Tibial nerve (tissue), 4 donors: ENCODE results near the gene CWC22. TPM values are rescaled to one million over a fixed set of nuclear protein-coding genes. Genes with fewer than 3 reads are reported as not detected.

Experiments
- DNase-seq, 2 donors: peaks; one replicate each; pipeline ENCODE4 v3.0.0-alpha.2; 2019; ENCODE audit warnings: low spot score in 2 of 2
- H3K27ac ChIP-seq, 4 donors: fragments of 200-600 bp; sonication (generic) in 3 of 4; one replicate each; pipeline ENCODE4 v1.5.1; 2017 to 2019; ENCODE audit warnings: mild to moderate bottlenecking in 1 of 4
- H3K27me3 ChIP-seq, 2 donors: fragments of 200-600 bp; sonication (generic) in 1 of 2; one replicate each; pipeline versions ENCODE4 v1.5.1 to v1.6.0; 2017 to 2019
- H3K36me3 ChIP-seq, 3 donors: fragments of 200-600 bp; sonication (generic); one replicate each; pipeline ENCODE4 v1.5.1; 2018 to 2019
- H3K4me1 ChIP-seq, 4 donors: fragments of 200-600 bp; sonication (generic) in 3 of 4; one replicate each; pipeline ENCODE4 v1.5.1; 2017 to 2019
- H3K4me3 ChIP-seq, 4 donors: fragments of 200-600 bp; sonication (generic) in 3 of 4; one replicate each; pipeline ENCODE4 v1.5.1; 2017 to 2019; ENCODE audit warnings: mild to moderate bottlenecking in 1 of 4, moderate library complexity in 1 of 4
- H3K9me3 ChIP-seq, 4 donors: fragments of 200-600 bp; sonication (generic) in 3 of 4; one replicate each; pipeline ENCODE4 v1.5.1; 2017 to 2019
- EP300 ChIP-seq, 2 donors: sonication (generic); formaldehyde crosslinking; IDR thresholded peaks; one replicate each; pipeline ENCODE4 v1.6.1; 2017; ENCODE audit warnings: antibody characterized with exemption in 2 of 2, mild to moderate bottlenecking in 1 of 2
- POLR2A ChIP-seq, 2 donors: fragments of 450-650 bp; IDR thresholded peaks; one replicate each; pipeline ENCODE4 v1.6.1; 2017; ENCODE audit warnings: antibody characterized with exemption in 2 of 2, mild to moderate bottlenecking in 2 of 2, moderate library complexity in 2 of 2
- WGBS, 2 donors: methylation state at CpG; one replicate each; pipeline ENCODE4 v1.1.5; 2018; 5-methylcytosine and 5-hydroxymethylcytosine counted together
- total RNA-seq, 4 donors: library from RNA; depleted of rRNA; stranded (reverse); fragments of >200 nt; gene quantifications; one replicate each; pipeline ENCODE4 v1.1.0, GENCODE V29; 2016
- TF ChIP-seq, protein P1 (sequence below), 5 experiments: fragments of 200-600 bp in 3 of 5; fragments of 450-650 bp in 2 of 5; sonication (generic) in 3 of 5; IDR thresholded peaks; one replicate each; pipeline ENCODE4 v1.5.1; 2016 to 2019; ENCODE audit warnings: antibody characterized with exemption in 5 of 5, mild to moderate bottlenecking in 3 of 5, moderate library complexity in 2 of 5

Gene CWC22
- total RNA-seq, 4 donors from 2014 or later = 20.6 to 26.0 (median 22.9) TPM

- Histone ChIP-seq H3K36me3 (peaks cover 0 to 95% (median 22%) of the 10 kb centered on the region in 3 donors), H3K4me1 (no peaks in the 10 kb centered on the region), H3K9me3 (no peaks in the 10 kb centered on the region), H3K4me3 (no peak overlapping the region), H3K27me3 (no peaks in the 10 kb centered on the region), H3K27ac (no peak overlapping the region)
- no peak for DNase-seq
- 4 to 100% methylated on average over 1 of the region's 1 CpG for WGBS, 2 donors
- TF ChIP-seq EP300 (IDR thresholded peaks at IDR 0.05) (no peak), POLR2A (IDR thresholded peaks at IDR 0.05) (no peak)
- TF ChIP-seq, protein P1, sequence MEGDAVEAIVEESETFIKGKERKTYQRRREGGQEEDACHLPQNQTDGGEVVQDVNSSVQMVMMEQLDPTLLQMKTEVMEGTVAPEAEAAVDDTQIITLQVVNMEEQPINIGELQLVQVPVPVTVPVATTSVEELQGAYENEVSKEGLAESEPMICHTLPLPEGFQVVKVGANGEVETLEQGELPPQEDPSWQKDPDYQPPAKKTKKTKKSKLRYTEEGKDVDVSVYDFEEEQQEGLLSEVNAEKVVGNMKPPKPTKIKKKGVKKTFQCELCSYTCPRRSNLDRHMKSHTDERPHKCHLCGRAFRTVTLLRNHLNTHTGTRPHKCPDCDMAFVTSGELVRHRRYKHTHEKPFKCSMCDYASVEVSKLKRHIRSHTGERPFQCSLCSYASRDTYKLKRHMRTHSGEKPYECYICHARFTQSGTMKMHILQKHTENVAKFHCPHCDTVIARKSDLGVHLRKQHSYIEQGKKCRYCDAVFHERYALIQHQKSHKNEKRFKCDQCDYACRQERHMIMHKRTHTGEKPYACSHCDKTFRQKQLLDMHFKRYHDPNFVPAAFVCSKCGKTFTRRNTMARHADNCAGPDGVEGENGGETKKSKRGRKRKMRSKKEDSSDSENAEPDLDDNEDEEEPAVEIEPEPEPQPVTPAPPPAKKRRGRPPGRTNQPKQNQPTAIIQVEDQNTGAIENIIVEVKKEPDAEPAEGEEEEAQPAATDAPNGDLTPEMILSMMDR (IDR thresholded peaks at IDR 0.05) = no peak
Observed at GRCh38 chr2:179983250-179983932, 23.7 kb downstream of the CWC22 start.

- no peak for TF ChIP-seq POLR2A (IDR thresholded peaks at IDR 0.05)
- TF ChIP-seq, protein P1 (IDR thresholded peaks at IDR 0.05) = no peak
- TF ChIP-seq EP300 (IDR thresholded peaks at IDR 0.05) = no peak
- no peak overlapping the region for H3K4me3 ChIP-seq
- no peaks in the 10 kb centered on the region for H3K9me3 ChIP-seq
- DNase-seq = no peak
- no peak overlapping the region for H3K27ac ChIP-seq
- H3K27me3 ChIP-seq = no peaks in the 10 kb centered on the region
- peaks cover 0 to 98% (median 17%) of the 10 kb centered on the region in 3 donors for H3K36me3 ChIP-seq
- 62 to 73% methylated on average over 1 of the region's 1 CpG for WGBS, 2 donors
- no peaks in the 10 kb centered on the region for H3K4me1 ChIP-seq
Observed at GRCh38 chr2:179981085-179981484, 26.0 kb downstream of the CWC22 start.

DNA sequence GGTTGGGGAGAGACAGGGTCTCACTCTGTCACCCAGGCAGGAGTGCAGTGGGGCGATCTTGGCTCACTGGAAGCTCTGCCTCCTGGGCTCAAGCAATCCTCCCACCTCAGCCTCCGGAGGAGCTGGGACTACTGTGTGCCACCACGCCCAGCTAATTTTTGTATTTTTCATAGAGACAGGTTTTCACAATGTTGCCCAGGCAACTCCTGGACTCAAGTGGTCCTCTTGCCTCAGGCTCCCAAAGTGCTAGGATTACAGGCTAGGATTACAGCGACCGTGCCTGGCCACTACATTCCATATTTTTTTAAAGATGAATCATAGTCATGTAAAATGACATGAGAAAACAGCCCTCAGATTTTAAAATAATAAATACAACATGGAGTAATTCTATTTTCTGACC is 32.3 kb downstream of the CWC22 start:
- WGBS, 2 donors = 93 to 100% methylated on average over 5 of the region's 5 CpGs
- H3K27ac ChIP-seq = no peak overlapping the region
- H3K4me1 ChIP-seq = no peaks in the 10 kb centered on the region
- no peak overlapping the region for H3K4me3 ChIP-seq
- peaks cover 0 to 91% (median 0%) of the 10 kb centered on the region in 3 donors for H3K36me3 ChIP-seq
- H3K9me3 ChIP-seq = no peaks in the 10 kb centered on the region
- H3K27me3 ChIP-seq = no peaks in the 10 kb centered on the region
- no peak for DNase-seq
- TF ChIP-seq, protein P1 (IDR thresholded peaks at IDR 0.05) = no peak
- TF ChIP-seq EP300 (IDR thresholded peaks at IDR 0.05) = no peak
- TF ChIP-seq POLR2A (IDR thresholded peaks at IDR 0.05) = no peak

GRCh38 chr2:179966778-179967394 is 40.2 kb downstream of the CWC22 start:
- TF ChIP-seq, protein P1 (IDR thresholded peaks at IDR 0.05) = no peak
- TF ChIP-seq POLR2A (IDR thresholded peaks at IDR 0.05) = no peak
- no peak for TF ChIP-seq EP300 (IDR thresholded peaks at IDR 0.05)
- H3K36me3 ChIP-seq = peaks cover 0 to 77% (median 0%) of the 10 kb centered on the region in 3 donors
- H3K4me1 ChIP-seq = no peaks in the 10 kb centered on the region

More at GRCh38 chr2:179966778-179967394, 40.2 kb downstream of the CWC22 start:
- no peak for DNase-seq
- no peaks in the 10 kb centered on the region for H3K9me3 ChIP-seq
- no peak overlapping the region for H3K4me3 ChIP-seq
- no peak overlapping the region for H3K27ac ChIP-seq
- H3K27me3 ChIP-seq = no peaks in the 10 kb centered on the region
- 80 to 89% methylated on average over 3 of the region's 3 CpGs for WGBS, 2 donors
